CD8-positive, alpha-beta memory T cell (primary cell): ENCODE data around the gene TSPAN13. TPM values are rescaled to one million over a fixed set of nuclear protein-coding genes. Genes with fewer than 3 reads are reported as not detected.

Experiments used
- CTCF ChIA-PET: fragments of 350-600 bp; sonication (Branson Sonifier 250); formaldehyde crosslinking; loops from one replicate; lab custom pipeline; 2021; ENCODE audit warnings: antibody characterized with exemption; lab: Charles Lee
- POLR2A ChIA-PET: fragments of 350-600 bp; sonication (Branson Sonifier 250); formaldehyde crosslinking; loops from one replicate; lab custom pipeline; 2021; ENCODE audit warnings: antibody characterized with exemption; lab: Charles Lee
- DNase-seq, 5 donors: peaks; one replicate each; pipeline versions ENCODE4 v3.0.0 to v3.0.0-alpha.2; 2020 to 2022; ENCODE audit warnings: mixed read lengths in 1 of 5
- H3K27ac ChIP-seq: one replicate; pipeline ENCODE4 v1.7.0; 2013; ENCODE audit warnings: low read depth, mild to moderate bottlenecking, low read length, moderate library complexity
- H3K27me3 ChIP-seq: 2 replicates; pipeline ENCODE4 v1.7.0; 2013; ENCODE audit warnings: low read length, mild to moderate bottlenecking; ENCODE audit not compliant: insufficient read depth, poor library complexity, severe bottlenecking
- H3K36me3 ChIP-seq: 2 replicates; pipeline ENCODE4 v1.7.0; 2013; ENCODE audit warnings: mild to moderate bottlenecking, low read length, moderate library complexity; ENCODE audit not compliant: insufficient read depth
- H3K4me1 ChIP-seq: 2 replicates; pipeline ENCODE4 v1.7.0; 2013; ENCODE audit warnings: mild to moderate bottlenecking, low read length, moderate library complexity; ENCODE audit not compliant: insufficient read depth
- H3K4me3 ChIP-seq: 2 replicates; pipeline ENCODE4 v1.7.0; 2013; ENCODE audit warnings: mild to moderate bottlenecking, low read length
- H3K9me3 ChIP-seq: 2 replicates; pipeline ENCODE4 v1.7.0; 2013; ENCODE audit warnings: mild to moderate bottlenecking, low read length
- H3K27ac Mint-ChIP-seq, 8 donors: one replicate each; pipeline ENCODE4 v1.8.0; 2020 to 2021; ENCODE audit warnings: mixed read lengths in 8 of 8, mild to moderate bottlenecking in 6 of 8, inconsistent platforms in 3 of 8, moderate library complexity in 3 of 8
- H3K27me3 Mint-ChIP-seq, 2 donors: one replicate each; pipeline ENCODE4 v1.8.0; 2020 to 2021; ENCODE audit warnings: mixed read lengths in 2 of 2, mild to moderate bottlenecking in 1 of 2, moderate library complexity in 1 of 2
- H3K36me3 Mint-ChIP-seq, 3 donors: one replicate each; pipeline ENCODE4 v1.8.0; 2020 to 2021; ENCODE audit warnings: mixed read lengths in 3 of 3, inconsistent platforms in 1 of 3, mild to moderate bottlenecking in 1 of 3
- H3K4me1 Mint-ChIP-seq, 3 donors: one replicate each; pipeline ENCODE4 v1.8.0; 2020 to 2021; ENCODE audit warnings: mixed read lengths in 3 of 3, inconsistent platforms in 1 of 3, mild to moderate bottlenecking in 1 of 3
- H3K4me3 Mint-ChIP-seq, 7 donors: one replicate each; pipeline ENCODE4 v1.8.0; 2020 to 2021; ENCODE audit warnings: mixed read lengths in 7 of 7, mild to moderate bottlenecking in 6 of 7, moderate library complexity in 4 of 7, inconsistent platforms in 2 of 7
- H3K9me3 Mint-ChIP-seq, 5 donors: one replicate each; pipeline ENCODE4 v1.8.0; 2020 to 2022; ENCODE audit warnings: mixed read lengths in 5 of 5, mild to moderate bottlenecking in 3 of 5, moderate library complexity in 2 of 5, inconsistent platforms in 1 of 5
- polyA plus RNA-seq: library from polyadenylated mRNA; unstranded; fragments of 300-500 nt; fragmentation: Illumina TruSeq; gene quantifications from one replicate; pipeline ENCODE4 v1.2.3, GENCODE V29; 2021
- total RNA-seq, 2 experiments: library from RNA; stranded (reverse); gene quantifications; one replicate each; pipeline ENCODE4 v1.2.3, GENCODE V29; 2021

Gene TSPAN13
- total and polyA plus RNA-seq, 3 experiments from 2014 or later = 0.66 to 0.97 TPM; not detected in 1

GRCh38 chr7:16780596-16780995, 27.0 kb downstream of the TSPAN13 start:
- H3K9me3 Mint-ChIP-seq = peaks cover 0 to 3% (median 0%) of the 10 kb centered on the region in 5 donors
- no peak overlapping the region for H3K4me3 Mint-ChIP-seq
- Histone ChIP-seq H3K27me3 (no peaks in the 10 kb centered on the region), H3K36me3 (no peaks in the 10 kb centered on the region), H3K4me3 (no peak overlapping the region), H3K27ac (no peak overlapping the region), H3K9me3 (no peaks in the 10 kb centered on the region), H3K4me1 (no peaks in the 10 kb centered on the region)
- H3K4me1 Mint-ChIP-seq = no peaks in the 10 kb centered on the region
- ChIA-PET POLR2A (no interaction called here), CTCF (no interaction called here)
- no peak overlapping the region for H3K27ac Mint-ChIP-seq
- DNase-seq = no peak
- H3K36me3 Mint-ChIP-seq = no peaks in the 10 kb centered on the region
- peaks cover 5 to 7% of the 10 kb centered on the region in 2 donors for H3K27me3 Mint-ChIP-seq

- Histone ChIP-seq H3K4me1 (no peaks in the 10 kb centered on the region), H3K36me3 (no peaks in the 10 kb centered on the region), H3K9me3 (no peaks in the 10 kb centered on the region), H3K27me3 (no peaks in the 10 kb centered on the region), H3K27ac (no peak overlapping the region), H3K4me3 (no peak overlapping the region)
- no peak overlapping the region for H3K4me3 Mint-ChIP-seq
- H3K4me1 Mint-ChIP-seq = no peaks in the 10 kb centered on the region
- ChIA-PET POLR2A (no interaction called here), CTCF (no interaction called here)
- peaks cover 0 to 8% of the 10 kb centered on the region in 2 donors for H3K27me3 Mint-ChIP-seq
- H3K9me3 Mint-ChIP-seq = peaks cover 0 to 3% (median 0%) of the 10 kb centered on the region in 5 donors
- H3K36me3 Mint-ChIP-seq = no peaks in the 10 kb centered on the region
- no peak for DNase-seq
- no peak overlapping the region for H3K27ac Mint-ChIP-seq
Observed at GRCh38 chr7:16785321-16785720, 31.8 kb downstream of the TSPAN13 start.

GRCh38 chr7:16785846-16786245, 32.3 kb downstream of the TSPAN13 start:
- CTCF ChIA-PET = no interaction called here
- Histone ChIP-seq H3K27ac (no peak overlapping the region), H3K4me1 (no peaks in the 10 kb centered on the region), H3K9me3 (no peaks in the 10 kb centered on the region), H3K27me3 (no peaks in the 10 kb centered on the region), H3K36me3 (no peaks in the 10 kb centered on the region), H3K4me3 (no peak overlapping the region)
- Mint-ChIP-seq H3K27me3 (peaks cover 0 to 8% of the 10 kb centered on the region in 2 donors), H3K27ac (no peak overlapping the region), H3K9me3 (no peaks in the 10 kb centered on the region), H3K4me3 (no peak overlapping the region), H3K36me3 (no peaks in the 10 kb centered on the region), H3K4me1 (no peaks in the 10 kb centered on the region)
- POLR2A ChIA-PET = no interaction called here
- no peak for DNase-seq

GRCh38 chr7:16786257-16786656, 32.7 kb downstream of the TSPAN13 start:
- CTCF ChIA-PET = no interaction called here
- POLR2A ChIA-PET = no interaction called here
- DNase-seq = no peak

GRCh38 chr7:16787127-16787526, 33.6 kb downstream of the TSPAN13 start:
- Mint-ChIP-seq H3K36me3 (no peaks in the 10 kb centered on the region), H3K4me1 (no peaks in the 10 kb centered on the region), H3K9me3 (no peaks in the 10 kb centered on the region), H3K4me3 (no peak overlapping the region), H3K27me3 (peaks cover 0 to 5% of the 10 kb centered on the region in 2 donors), H3K27ac (no peak overlapping the region)
- H3K9me3 ChIP-seq = no peaks in the 10 kb centered on the region
- CTCF ChIA-PET = no interaction called here
- no peaks in the 10 kb centered on the region for H3K36me3 ChIP-seq
- H3K4me1 ChIP-seq = no peaks in the 10 kb centered on the region
- no peak for DNase-seq
- POLR2A ChIA-PET = no interaction called here
- no peak overlapping the region for H3K4me3 ChIP-seq
- no peaks in the 10 kb centered on the region for H3K27me3 ChIP-seq
- H3K27ac ChIP-seq = no peak overlapping the region

More at GRCh38 chr7:16786257-16786656, 32.7 kb downstream of the TSPAN13 start:
- Histone ChIP-seq H3K4me1 (no peaks in the 10 kb centered on the region), H3K27ac (no peak overlapping the region), H3K4me3 (no peak overlapping the region), H3K27me3 (no peaks in the 10 kb centered on the region), H3K36me3 (no peaks in the 10 kb centered on the region), H3K9me3 (no peaks in the 10 kb centered on the region)
- H3K36me3 Mint-ChIP-seq = no peaks in the 10 kb centered on the region
- H3K9me3 Mint-ChIP-seq = no peaks in the 10 kb centered on the region
- H3K4me3 Mint-ChIP-seq = no peak overlapping the region
- no peak overlapping the region for H3K27ac Mint-ChIP-seq
- H3K27me3 Mint-ChIP-seq = peaks cover 0 to 8% of the 10 kb centered on the region in 2 donors
- no peaks in the 10 kb centered on the region for H3K4me1 Mint-ChIP-seq

- H3K36me3 Mint-ChIP-seq = no peaks in the 10 kb centered on the region
- no peak for DNase-seq
- no peak overlapping the region for H3K27ac Mint-ChIP-seq
- Histone ChIP-seq H3K27ac (no peak overlapping the region), H3K27me3 (no peaks in the 10 kb centered on the region), H3K4me1 (no peaks in the 10 kb centered on the region), H3K36me3 (no peaks in the 10 kb centered on the region), H3K9me3 (no peaks in the 10 kb centered on the region), H3K4me3 (no peak overlapping the region)
- H3K4me3 Mint-ChIP-seq = no peak overlapping the region
- H3K27me3 Mint-ChIP-seq = peaks cover 5 to 20% of the 10 kb centered on the region in 2 donors
- ChIA-PET CTCF (no interaction called here), POLR2A (no interaction called here)
- H3K4me1 Mint-ChIP-seq = no peaks in the 10 kb centered on the region
- no peaks in the 10 kb centered on the region for H3K9me3 Mint-ChIP-seq
Observed at GRCh38 chr7:16791071-16791470, 37.5 kb downstream of the TSPAN13 start.

GRCh38 chr7:16791905-16792698, 38.5 kb downstream of the TSPAN13 start:
- Histone ChIP-seq H3K9me3 (no peaks in the 10 kb centered on the region), H3K36me3 (no peaks in the 10 kb centered on the region), H3K27ac (no peak overlapping the region), H3K27me3 (no peaks in the 10 kb centered on the region), H3K4me1 (no peaks in the 10 kb centered on the region), H3K4me3 (no peak overlapping the region)
- no peaks in the 10 kb centered on the region for H3K9me3 Mint-ChIP-seq
- CTCF ChIA-PET = no interaction called here
- H3K27me3 Mint-ChIP-seq = peaks cover 5 to 25% of the 10 kb centered on the region in 2 donors
- H3K36me3 Mint-ChIP-seq = no peaks in the 10 kb centered on the region
- POLR2A ChIA-PET = no interaction called here
- no peak overlapping the region for H3K27ac Mint-ChIP-seq
- no peak for DNase-seq
- no peak overlapping the region for H3K4me3 Mint-ChIP-seq
- H3K4me1 Mint-ChIP-seq = no peaks in the 10 kb centered on the region

- H3K4me3 ChIP-seq = no peak overlapping the region
- H3K9me3 Mint-ChIP-seq = no peaks in the 10 kb centered on the region
- H3K9me3 ChIP-seq = no peaks in the 10 kb centered on the region
- no peaks in the 10 kb centered on the region for H3K4me1 Mint-ChIP-seq
- no peaks in the 10 kb centered on the region for H3K27me3 ChIP-seq
- no peak overlapping the region for H3K4me3 Mint-ChIP-seq
- H3K36me3 Mint-ChIP-seq = no peaks in the 10 kb centered on the region
- no peak overlapping the region for H3K27ac ChIP-seq
- H3K36me3 ChIP-seq = no peaks in the 10 kb centered on the region
- POLR2A ChIA-PET = no interaction called here
- no peaks in the 10 kb centered on the region for H3K4me1 ChIP-seq
- CTCF ChIA-PET = no interaction called here
- H3K27ac Mint-ChIP-seq = no peak overlapping the region
- DNase-seq = no peak
- H3K27me3 Mint-ChIP-seq = peaks cover 4 to 25% of the 10 kb centered on the region in 2 donors
Observed at GRCh38 chr7:16794986-16795385, 41.4 kb downstream of the TSPAN13 start.
